ENCODE data around the gene MPDZ. TPM values are rescaled to one million over a fixed set of nuclear protein-coding genes. Genes with fewer than 3 reads are reported as not detected.

MPDZ gene
- total and polyA plus RNA-seq, 9 donors: 24.6 to 69.2 (median 45.9) TPM

DNA sequence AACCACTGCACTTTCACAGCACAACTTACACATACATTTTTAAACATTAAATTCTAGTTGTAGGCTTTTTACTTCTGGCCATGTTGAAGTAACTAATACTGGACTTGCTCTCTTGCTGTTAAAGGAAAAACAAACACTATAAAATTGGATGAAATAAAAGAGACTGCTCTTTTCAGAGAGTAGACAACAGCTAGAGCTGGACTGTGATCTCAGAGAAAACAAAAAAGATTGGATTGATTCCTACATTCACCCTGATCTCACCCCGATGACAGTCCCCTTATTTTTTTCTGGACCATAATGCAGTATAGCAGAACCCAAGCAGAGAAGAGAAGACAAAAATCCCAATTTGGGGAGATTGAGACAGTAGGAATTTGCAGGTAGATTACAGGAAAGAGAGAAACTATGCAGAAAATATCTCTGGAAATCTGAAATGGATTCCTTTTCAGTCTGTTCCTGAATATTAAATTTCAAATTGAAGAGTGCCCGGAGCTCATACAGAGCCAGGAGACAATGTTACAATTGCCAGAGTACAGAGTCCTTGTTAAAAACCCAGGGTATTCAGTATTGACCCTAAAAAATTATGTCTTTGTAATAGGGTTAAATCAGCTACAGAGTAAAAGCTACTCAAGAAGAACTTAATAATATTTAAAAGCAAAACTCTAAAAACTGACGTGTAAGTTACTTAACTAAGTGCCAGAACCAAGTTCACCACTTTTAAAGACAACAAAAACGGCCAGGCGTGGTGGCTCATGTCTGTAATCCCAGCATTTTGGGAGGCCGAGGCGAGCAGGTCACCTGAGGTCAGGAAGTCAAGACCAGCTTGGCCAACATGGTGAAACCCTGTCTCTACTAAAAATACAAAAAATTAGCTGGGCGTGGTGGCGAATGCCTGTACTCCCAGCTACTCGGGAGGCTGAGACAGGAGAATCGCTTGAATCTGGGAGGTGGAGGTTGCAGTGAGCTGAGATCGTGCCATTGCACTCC lies 208.6 kb downstream of the MPDZ start:
- intact Hi-C loops (cut with DNase I): no loop called here
- H3K27me3 ChIP-seq: no peaks in the 10 kb centered on the region
- no peaks in the 10 kb centered on the region for H3K9me3 ChIP-seq
- no peaks in the 10 kb centered on the region for H3K4me1 ChIP-seq (ENCODE audit: insufficient read depth)
- 91 to 95% (median 94%) methylated on average over 12 of the region's 12 CpGs for WGBS, 3 donors
- no peak overlapping the region for H3K4me3 ChIP-seq
- no peak for DNase-seq
- H3K27ac ChIP-seq: no peak overlapping the region
- TF ChIP-seq CTCF (IDR thresholded peaks at IDR 0.05): no peak
- TF ChIP-seq POLR2A (IDR thresholded peaks at IDR 0.05): no peak
- TF ChIP-seq EP300 (IDR thresholded peaks at IDR 0.05): no peak
- no peaks in the 10 kb centered on the region for H3K36me3 ChIP-seq

GRCh38 chr9:13069498-13069897 lies 210.0 kb downstream of the MPDZ start:
- no peaks in the 10 kb centered on the region for H3K36me3 ChIP-seq
- WGBS, 3 donors: 89 to 93% (median 92%) methylated on average over 3 of the region's 3 CpGs
- H3K4me1 ChIP-seq (ENCODE audit: insufficient read depth): no peaks in the 10 kb centered on the region
- no peak overlapping the region for H3K27ac ChIP-seq
- no peaks in the 10 kb centered on the region for H3K9me3 ChIP-seq
- H3K27me3 ChIP-seq: no peaks in the 10 kb centered on the region
- no peak for DNase-seq
- intact Hi-C loops (cut with DNase I): no loop called here
- H3K4me3 ChIP-seq: no peak overlapping the region
- no peak for TF ChIP-seq POLR2A (IDR thresholded peaks at IDR 0.05)
- no peak for TF ChIP-seq EP300 (IDR thresholded peaks at IDR 0.05)

DNA sequence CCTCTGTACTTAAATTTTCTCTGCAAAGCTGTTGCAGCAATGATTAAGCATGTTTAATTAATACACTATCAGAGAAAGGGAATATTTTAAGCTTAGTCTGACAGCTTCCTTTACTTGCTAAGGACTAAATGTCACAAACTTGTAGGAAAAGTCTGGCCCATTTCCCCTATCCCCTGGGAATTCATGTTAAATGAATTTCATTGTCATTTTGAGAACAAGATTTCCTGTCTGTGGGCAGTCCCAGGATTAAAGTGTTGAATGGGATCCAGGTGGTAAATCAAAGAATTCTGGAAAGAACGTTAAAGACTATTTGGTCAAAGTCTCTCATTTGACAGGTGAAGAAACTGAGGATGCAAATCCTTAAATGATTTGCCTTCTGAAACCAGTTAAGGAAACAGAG lies 214.8 kb downstream of the MPDZ start:
- Histone ChIP-seq H3K4me3 (no peak overlapping the region), H3K27ac (no peak overlapping the region), H3K4me1 (ENCODE audit: insufficient read depth) (no peaks in the 10 kb centered on the region), H3K9me3 (no peaks in the 10 kb centered on the region), H3K36me3 (no peaks in the 10 kb centered on the region), H3K27me3 (no peaks in the 10 kb centered on the region)
- intact Hi-C loops (cut with DNase I): no loop called here
- 7 to 29% (median 28%) methylated on average over 1 of the region's 1 CpG for WGBS, 3 donors
- TF ChIP-seq POLR2A (IDR thresholded peaks at IDR 0.05) (no peak), CTCF (IDR thresholded peaks at IDR 0.05) (no peak), EP300 (IDR thresholded peaks at IDR 0.05) (no peak)
- no peak for DNase-seq

DNA sequence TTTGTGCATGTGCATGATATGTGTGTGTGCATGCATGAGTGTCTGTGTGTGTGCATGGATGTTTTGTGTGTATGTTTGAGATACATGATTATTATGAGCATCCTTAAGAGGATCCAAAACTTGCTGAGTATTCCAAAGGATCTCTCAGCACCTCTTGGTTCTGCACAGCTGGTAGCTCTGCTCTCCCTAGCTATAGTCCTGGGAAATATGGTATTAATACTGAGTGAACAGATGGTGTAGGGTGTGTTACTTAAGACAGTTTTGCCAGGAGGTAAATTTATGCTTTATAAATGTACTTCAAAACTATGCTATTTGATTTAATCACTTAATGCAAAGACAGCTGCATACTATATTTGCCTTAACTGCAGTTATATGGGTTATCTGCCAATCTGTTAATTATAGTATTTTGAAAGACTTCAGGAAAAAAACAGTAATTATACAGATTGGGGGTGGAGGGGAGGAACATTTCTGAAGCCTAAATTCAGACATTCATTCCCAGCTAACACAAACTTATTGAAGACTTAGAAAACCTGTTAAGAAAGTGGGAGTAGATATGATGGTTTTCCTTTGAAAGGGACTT lies 215.5 kb downstream of the MPDZ start:
- Histone ChIP-seq H3K36me3 (no peaks in the 10 kb centered on the region), H3K27ac (no peak overlapping the region), H3K27me3 (no peaks in the 10 kb centered on the region), H3K4me3 (no peak overlapping the region), H3K9me3 (no peaks in the 10 kb centered on the region), H3K4me1 (ENCODE audit: insufficient read depth) (no peaks in the 10 kb centered on the region)
- intact Hi-C loops (cut with DNase I): no loop called here
- DNase-seq: no peak
- TF ChIP-seq EP300 (IDR thresholded peaks at IDR 0.05): no peak
- no peak for TF ChIP-seq POLR2A (IDR thresholded peaks at IDR 0.05)

GRCh38 chr9:13061390-13061789 lies 218.1 kb downstream of the MPDZ start:
- H3K27ac ChIP-seq: no peak overlapping the region
- intact Hi-C loops (cut with DNase I): no loop called here
- no peak overlapping the region for H3K4me3 ChIP-seq
- no peak for DNase-seq
- H3K27me3 ChIP-seq: no peaks in the 10 kb centered on the region
- no peaks in the 10 kb centered on the region for H3K9me3 ChIP-seq
- WGBS, 3 donors: 58 to 75% (median 71%) methylated on average over 3 of the region's 3 CpGs
- H3K4me1 ChIP-seq (ENCODE audit: insufficient read depth): no peaks in the 10 kb centered on the region
- TF ChIP-seq EP300 (IDR thresholded peaks at IDR 0.05): no peak
- TF ChIP-seq POLR2A (IDR thresholded peaks at IDR 0.05): no peak
- TF ChIP-seq CTCF (IDR thresholded peaks at IDR 0.05): no peak
- H3K36me3 ChIP-seq: no peaks in the 10 kb centered on the region
